ENCODE measurements around the gene TMED4.

DNA sequence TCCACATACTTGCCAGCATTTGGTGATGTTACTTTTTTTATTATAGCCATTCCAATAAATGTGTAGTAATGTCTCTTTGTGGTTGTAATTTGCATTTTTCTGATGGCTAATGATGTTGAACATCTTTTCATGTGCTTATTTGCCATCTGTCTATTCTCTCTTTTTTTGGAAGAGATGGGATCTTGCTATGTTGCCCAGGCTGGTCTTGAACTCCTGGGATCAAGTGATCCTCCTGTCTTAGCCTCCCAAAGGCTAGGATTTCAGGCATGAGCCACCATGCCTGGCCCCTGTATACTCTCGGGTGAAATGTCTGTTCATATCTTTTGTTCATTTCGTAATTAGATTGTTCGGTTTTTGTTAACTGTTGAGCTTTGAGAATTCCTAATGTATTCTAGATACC, 27.8 kb upstream of the TMED4 start:
- TF ChIP-seq YY1 (IDR thresholded peaks at IDR 0.05; ENCODE audit: insufficient read depth, insufficient read length), result no peak
- TF ChIP-seq ZNF274 (IDR thresholded peaks at IDR 0.05; ENCODE audit: low read depth, low read length), result no peak
- no peak for TF ChIP-seq SUZ12 (IDR thresholded peaks at IDR 0.05; ENCODE audit: extremely low read depth, insufficient read depth, insufficient read length)
